GM18907 (cell line): ENCODE results near the gene LAMC3.
"Not testable (repeated sequence)": the region's sequence is repeated elsewhere in the genome, so short reads cannot be mapped to it uniquely, and the experiment has no call there.

Source experiments
- ATAC-seq: cut with Tn5 transposase; IDR thresholded peaks from one replicate; pipeline ENCODE4 v1.9.1; 2021; ENCODE audit warnings: mild to moderate bottlenecking, moderate library complexity; ENCODE audit not compliant: unreplicated experiment

LAMC3 gene

DNA sequence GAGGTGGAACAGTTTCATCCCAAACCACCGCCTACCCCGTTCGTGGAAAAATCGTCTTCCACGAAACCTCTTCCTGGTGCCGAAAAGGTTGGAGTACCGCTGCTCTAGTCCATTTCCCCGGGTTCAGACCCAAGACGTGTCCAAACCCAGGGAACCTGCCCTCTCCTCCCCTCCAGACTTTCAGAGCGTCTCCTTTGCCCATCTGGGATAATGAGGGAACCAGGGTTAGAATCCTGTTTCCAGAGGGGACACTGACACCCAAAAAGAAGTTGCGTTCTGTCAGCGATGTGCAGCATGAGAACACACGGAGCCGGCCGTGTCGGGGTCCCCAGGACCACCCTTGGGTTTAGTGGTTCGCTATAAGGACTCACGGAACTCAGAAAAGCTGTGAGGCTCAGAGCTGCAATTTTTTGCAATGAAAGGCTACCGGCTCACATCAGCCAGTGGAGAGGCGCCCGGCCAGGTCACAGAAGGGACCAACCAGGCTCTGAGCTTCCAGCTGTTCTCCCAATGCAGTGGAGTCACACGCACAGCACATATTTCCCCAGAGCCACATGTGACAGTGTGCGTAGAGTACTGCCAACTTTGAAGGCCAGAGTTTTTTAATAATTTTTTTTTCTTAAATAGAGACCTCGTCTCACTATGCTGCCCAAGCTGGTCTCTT lies 19.4 kb downstream of the LAMC3 start:
- no peak for ATAC-seq

DNA sequence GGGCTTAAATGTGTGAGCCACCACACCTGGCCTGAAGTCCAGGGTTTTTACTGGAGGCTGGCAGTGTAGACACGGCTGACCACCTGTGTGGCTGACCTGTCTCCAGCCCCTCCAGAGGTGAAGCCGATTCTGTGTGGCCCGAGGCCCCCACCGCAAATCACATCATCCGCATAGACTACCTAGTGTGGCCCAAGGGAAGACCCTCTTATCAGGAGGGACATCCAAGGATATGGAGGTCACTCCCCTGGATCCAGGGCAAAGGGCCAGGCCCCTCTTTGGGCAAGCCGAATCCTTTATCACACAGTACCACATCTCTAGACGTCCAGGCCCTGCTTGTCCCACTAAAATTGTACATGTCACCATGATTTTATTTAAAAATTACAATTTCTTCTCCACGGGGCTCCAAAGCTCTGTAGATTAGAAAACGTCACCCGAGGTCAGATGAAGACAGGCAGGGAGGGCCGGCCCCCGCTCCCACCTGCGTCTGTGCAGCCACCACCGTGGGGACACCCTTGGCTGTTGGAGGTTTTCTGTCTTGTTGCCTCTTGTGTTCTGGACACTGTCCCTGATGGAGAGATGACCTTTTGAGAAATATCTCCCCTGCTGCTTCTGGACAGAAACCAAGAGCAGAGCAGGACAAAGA lies 20.1 kb downstream of the LAMC3 start:
- no peak for ATAC-seq

DNA sequence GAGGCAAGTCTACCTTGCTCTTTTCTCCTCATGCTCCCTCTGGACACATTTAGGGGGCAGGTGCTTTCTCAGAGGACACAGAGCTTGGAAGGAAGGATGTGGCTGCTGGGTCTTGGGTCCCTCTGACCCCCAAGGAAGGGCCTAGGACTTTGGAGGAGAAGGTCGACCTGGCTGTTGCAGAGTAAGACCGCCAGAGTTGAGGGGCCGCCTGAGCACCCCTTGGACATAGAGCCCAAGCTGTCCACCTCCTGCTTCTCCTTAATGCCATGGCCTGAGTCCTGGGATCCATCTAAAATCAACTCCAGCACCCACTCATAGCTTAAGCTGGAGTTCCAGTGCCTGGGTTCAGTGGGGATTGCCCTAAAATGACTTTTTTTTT lies 20.6 kb downstream of the LAMC3 start:
- no peak for ATAC-seq

DNA sequence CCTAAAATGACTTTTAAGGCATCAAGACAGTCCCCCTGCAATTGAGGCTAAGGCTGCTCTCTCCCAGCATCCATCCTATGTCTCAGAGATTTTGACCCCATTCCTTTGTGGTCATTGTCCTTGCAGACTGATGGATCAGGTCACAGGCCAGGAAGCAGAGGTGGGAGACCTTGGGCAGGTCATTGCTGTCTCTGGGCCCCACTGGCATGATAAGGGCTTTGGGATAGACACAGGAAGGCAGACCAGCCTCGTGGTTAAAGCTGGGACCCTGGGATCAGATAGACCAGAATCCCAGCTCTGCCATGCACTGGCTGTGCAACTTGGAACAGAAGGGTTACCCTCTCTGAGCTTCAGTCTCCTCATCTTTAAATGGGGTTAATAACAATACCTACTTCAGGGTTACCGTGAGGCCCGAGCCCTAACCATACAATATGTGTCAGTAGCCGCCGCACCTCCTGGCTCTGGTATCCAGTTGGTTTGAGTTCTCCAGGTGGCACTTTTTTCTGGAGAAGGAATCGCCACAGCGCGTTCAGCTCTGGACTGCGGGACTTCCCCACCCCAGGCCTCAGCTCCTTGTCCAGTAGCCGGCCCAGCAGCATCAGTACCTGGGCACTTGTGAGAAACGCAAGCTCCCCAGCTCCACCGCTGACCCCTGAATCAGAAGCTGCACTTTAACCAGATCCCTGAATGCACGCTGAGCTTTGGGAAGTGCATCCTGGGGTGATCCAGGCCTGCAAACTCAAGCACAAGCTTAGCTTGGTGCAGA lies 21.4 kb downstream of the LAMC3 start:
- ATAC-seq = no peak

GRCh38 chr9:131031005-131031641 lies 22.1 kb downstream of the LAMC3 start:
- ATAC-seq = no peak

- no peak for ATAC-seq
Measured at GRCh38 chr9:131031642-131032005, 22.6 kb downstream of the LAMC3 start.

GRCh38 chr9:131032384-131032783 lies 23.4 kb downstream of the LAMC3 start:
- ATAC-seq = no peak

DNA sequence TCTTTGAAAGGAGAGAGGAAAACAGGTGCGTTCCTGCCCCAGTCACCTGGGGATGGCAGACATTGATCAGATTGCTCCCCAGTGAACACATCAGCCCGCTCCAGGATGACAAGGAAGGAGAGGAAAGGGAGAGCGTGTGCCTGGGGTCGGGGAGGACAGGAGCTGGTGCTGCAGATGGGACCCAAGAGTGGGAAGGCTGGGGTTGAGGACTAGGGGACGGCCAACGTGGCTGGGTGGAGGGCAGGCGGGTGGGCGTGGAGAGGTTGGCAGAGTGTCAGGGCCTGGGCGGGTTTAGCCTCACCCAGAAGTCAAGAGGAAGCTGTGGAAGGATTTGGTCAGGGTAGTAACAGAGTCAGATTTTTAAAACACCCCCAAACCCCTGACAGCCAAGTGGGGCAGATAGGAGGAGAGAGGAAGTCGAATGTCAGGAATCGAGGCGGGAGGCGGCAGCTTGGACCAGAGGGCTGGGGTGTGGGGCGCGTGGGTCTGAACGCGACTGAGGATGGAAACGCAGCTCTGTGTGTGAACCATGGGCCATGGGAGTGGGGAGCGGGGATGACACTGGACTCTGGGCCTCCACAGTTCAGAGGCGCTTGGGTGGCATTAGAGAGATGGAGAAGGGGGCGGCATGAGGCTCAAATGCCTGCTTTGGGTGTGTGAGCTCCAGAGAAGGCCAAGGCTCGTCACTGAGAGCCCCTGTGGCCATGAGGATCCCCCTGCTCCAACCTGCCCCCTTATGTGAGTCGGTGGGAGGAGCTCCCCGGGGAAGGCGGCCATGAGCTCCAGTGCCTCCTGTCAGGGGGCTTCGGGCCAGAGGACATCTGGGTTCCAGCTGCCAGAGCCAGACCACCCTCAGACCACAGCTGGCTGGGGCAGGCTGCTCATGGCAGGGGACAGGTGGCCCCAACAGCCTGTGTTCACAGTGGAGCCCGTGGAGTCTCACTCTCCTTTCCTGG lies 24.6 kb downstream of the LAMC3 start:
- no peak for ATAC-seq

DNA sequence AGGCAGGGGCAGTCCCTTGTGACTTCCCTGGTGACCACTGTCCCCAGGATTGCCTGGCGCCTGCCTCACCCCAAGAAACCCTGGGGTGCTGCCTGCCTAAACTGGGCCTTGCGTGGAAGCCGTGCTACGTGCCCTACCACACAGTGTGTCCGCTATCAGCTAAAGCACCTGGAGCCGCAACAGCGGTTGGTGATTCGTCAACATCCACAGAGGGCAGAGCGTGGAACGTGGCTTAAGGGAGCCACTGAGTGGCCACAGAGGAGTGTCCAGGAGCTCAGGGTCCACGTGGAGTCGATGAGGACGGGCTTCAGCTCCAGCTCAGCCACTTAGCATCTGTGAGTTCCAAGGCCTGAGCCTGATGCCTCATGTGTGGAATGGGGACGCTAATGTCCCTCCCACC lies 25.3 kb downstream of the LAMC3 start:
- no peak for ATAC-seq

GRCh38 chr9:131034749-131035148 lies 25.8 kb downstream of the LAMC3 start:
- ATAC-seq = not testable (repeated sequence)

DNA sequence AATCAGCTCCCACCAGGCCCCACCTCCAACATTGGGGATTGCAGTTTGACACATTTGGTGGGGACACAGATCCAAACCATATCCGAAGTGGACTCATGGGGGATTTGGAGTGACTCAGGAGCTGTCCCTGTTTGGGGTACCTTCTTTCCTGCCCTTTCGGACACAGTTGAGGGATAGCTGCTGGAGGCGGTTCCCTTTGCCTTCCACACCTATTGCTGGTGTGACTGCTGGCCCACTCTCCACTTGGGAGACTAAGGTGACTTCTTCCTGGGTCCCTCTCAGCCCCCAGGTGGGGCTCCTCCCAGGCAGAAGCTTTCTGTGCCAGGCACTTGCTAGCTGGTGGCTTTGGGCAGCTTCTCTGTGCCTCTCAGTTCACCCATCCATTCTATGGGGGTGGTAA lies 26.6 kb downstream of the LAMC3 start:
- ATAC-seq = no peak

DNA sequence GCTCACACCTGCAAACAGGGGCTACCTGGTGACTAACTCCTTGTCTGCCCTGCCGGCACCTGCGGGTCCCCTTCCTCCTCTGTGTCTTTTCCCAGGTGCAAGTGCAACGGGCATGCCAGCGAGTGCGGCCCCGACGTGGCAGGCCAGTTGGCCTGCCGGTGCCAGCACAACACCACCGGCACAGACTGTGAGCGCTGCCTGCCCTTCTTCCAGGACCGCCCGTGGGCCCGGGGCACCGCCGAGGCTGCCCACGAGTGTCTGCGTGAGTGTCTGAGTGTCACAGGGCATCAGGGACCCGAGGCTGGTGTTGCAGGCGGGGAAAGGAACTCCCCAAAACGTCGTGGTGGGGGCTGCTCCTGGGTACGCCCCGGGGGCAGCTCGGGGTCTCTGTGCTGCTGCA lies 27.1 kb downstream of the LAMC3 start:
- no peak for ATAC-seq

DNA sequence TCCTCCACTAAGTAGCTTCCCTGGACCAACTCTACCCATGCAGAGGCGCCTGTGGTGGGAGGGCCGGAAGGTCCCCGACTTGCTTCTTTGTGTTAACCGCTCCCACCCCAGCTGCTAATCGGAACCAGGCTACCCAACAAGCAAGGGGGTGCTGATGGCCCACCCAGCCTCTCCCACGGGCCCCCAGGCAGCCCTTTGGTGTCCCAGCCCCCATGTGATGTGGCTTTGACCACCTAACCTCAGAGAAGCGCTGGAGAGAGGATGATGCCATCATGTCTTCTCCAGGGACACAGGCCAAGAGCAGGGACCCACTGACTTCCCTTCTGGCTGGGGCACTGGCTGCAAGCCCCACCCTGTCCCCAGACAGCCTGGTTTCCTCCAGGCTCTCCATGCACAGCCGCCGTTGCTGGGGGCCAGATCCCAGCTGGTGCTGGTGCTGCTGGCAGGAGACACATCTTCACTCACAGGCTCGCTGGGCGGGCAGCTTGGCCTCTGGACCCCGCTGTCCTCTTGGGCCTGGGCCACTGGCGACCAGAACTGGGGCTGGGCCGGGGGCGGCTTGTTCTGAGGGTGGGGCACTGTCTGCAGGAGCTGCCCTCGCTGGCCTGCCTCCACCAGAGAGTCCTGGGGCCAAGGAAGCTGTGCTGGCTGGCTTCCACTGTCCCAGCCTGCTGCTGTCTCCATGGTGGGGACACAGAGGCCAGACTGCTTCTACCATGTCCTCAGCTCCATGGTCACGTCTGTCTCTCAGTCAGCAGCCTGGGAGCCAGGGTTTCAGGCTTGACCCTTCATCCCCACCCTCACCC lies 27.8 kb downstream of the LAMC3 start:
- ATAC-seq = no peak

DNA sequence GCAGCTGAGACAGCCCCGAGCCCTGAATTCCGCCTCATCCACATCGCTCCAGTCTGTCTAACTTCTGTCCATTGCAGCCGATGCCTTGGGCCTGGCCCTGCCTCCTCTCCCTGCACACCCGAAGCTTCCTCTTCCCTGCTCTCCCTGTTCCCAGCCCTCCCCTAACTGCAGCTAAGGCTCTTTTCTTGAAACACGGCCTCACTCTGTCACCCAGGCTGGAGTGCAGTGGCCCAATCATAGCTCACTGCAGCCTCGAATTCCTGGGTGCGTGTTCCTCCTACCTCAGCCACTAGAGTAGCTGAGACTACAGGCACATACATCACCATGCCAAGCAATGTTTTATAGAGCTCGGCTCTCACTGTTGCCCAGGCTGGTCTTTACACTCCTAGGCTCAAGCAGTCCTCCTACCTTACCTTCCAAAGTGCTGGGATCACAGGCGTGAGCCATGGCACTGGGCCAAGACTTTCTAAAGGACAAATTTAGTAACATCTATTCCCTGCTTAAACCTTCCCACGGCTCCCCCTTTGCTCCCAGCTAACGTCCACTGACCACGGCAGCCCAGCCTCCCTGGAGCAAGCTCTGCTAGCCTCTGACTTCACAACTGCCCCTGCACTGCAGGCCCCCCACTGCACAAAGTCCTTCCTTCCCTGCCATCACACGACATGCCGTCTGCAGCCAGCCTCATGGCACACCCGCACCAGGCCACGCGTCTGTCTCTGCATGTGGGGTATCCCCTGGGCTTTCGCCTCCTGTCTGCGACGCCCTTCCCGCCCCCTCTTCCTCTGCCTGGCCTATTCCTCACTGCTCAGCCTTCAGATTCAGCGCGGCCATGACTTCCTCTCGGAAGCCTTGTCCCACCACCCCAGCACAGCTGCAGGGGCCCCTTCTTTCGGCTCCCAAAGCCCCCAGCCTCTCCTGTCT lies 28.6 kb downstream of the LAMC3 start:
- no peak for ATAC-seq

GRCh38 chr9:131038256-131039128 lies 29.5 kb downstream of the LAMC3 start:
- no peak for ATAC-seq

DNA sequence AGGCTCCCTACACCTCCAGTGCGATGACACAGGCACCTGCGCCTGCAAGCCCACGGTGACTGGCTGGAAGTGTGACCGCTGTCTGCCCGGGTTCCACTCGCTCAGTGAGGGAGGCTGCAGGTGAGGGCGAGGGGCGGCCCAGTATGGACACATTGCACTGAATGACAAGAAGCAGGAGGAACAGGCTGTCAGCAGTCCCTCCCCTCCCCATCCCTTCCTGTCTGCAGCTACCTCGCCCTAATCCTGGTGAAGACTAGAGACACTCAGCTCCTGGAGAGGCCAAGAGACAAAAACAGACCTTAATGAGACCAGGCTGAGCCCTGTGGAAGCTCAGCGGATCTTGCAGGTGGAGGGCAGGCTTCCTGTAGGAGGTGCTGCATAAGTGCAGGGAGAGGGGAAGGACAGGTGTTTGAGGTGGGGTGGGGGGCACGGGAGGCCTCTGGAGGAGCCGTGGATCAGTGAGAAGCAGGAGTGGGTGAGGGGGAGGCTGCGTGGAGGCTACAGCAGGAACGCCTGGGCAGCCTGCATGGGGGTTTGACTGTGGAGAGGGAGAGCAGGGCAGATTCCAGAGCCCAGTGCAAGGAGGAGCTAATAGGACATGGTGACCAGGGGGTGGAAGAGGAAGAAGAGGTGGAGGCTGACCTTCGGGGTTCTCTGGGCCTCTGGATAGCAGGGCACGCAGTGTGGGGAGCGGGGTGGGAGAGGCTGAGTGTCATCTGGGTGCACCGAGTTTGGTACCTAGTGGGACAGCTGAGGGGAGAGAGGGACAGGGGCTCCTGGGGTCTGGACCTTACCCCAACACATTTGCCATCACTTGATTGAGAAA lies 30.4 kb downstream of the LAMC3 start:
- no peak for ATAC-seq

- ATAC-seq = no peak
Measured at GRCh38 chr9:131042666-131043065, 33.7 kb downstream of the LAMC3 start.
